Measurements from ENCODE around the gene PRLH.

PRLH gene

GRCh38 chr2:237597196-237598145, 31.1 kb downstream of the PRLH start:
- Histone ChIP-seq H3K36me3 (ENCODE audit: control insufficient read depth in 2 of 2, insufficient read depth in 1 of 2, low read length in 2 of 2) (no peaks in the 10 kb centered on the region), H3K9me3 (ENCODE audit: control insufficient read depth, insufficient read depth, low read depth, low read length) (no peaks in the 10 kb centered on the region), H3K4me1 (ENCODE audit: control insufficient read depth, insufficient read depth, low read length) (peaks cover 7% of the 10 kb centered on the region; the same call in 1 of the 2 replicates), H3K4me3 (ENCODE audit: low read depth, low read length) (no peak overlapping the region), H3K27ac (ENCODE audit: extremely low read depth, low read depth, low read length) (no peak overlapping the region)
- ChIA-PET POLR2A (no interaction called here), CTCF (no interaction called here)
- no peak for TF ChIP-seq ZBTB49 (tag by site-specific recombination; IDR thresholded peaks at IDR 0.05; ENCODE audit: low read depth)
- no peak for TF ChIP-seq GLI2 (tag by site-specific recombination; IDR thresholded peaks at IDR 0.05; ENCODE audit: borderline replicate concordance, low read depth)
- TF ChIP-seq ZNF335 (tag by site-specific recombination; conservative IDR thresholded peaks at IDR 0.05) = 0 out of 2 replicates have a peak, but pooled peaks have one; percentile 26

DNA sequence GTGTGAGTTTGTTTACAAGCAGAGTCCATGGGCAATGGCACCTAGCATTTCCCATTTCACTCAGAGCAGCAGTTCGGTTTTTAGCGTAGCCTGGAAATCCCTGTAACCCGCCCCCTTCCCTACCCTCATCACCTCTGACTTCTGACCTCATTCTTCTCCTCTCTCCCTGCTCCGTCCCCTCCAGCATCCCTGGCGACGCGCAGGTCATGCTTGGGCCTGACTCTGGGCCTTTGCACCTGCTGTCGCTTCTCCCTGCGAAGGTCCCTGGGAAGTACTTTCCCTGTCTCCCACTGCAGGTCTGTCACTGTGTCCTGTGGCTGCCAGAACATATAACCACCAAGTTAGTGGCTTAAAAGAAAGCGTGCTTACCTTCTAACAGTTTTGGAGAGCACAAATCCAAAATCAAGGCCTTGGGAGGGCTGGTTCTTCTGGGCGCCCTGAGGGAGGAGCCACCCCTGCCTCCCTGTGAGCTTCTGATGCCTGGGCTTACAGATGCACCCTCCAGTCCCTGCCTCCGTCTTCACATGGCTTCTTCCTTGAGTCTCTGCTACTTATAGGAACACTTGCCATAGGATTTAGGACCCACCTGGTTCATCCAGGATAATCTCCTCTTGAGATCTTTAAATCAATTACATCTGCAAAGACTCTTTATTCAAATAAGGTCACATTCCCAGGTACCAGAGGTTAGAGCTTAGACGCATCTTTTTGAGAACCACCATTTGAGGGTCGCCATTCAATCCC, 32.3 kb downstream of the PRLH start:
- no peak overlapping the region for H3K4me3 ChIP-seq (ENCODE audit: low read depth, low read length)
- ChIA-PET CTCF (no interaction called here), POLR2A (no interaction called here)
- H3K27ac ChIP-seq (ENCODE audit: extremely low read depth, low read depth, low read length) = no peak overlapping the region
- H3K4me1 ChIP-seq (ENCODE audit: control insufficient read depth, insufficient read depth, low read length) = peaks cover 7% of the 10 kb centered on the region; the same call in 1 of the 2 replicates
- TF ChIP-seq ZNF623 (tag by site-specific recombination; IDR thresholded peaks at IDR 0.05) (peak; percentile 34), ZNF416 (tag by site-specific recombination; IDR thresholded peaks at IDR 0.05) (no peak)
- H3K9me3 ChIP-seq (ENCODE audit: control insufficient read depth, insufficient read depth, low read depth, low read length) = no peaks in the 10 kb centered on the region
- no peaks in the 10 kb centered on the region for H3K36me3 ChIP-seq (ENCODE audit: control insufficient read depth in 2 of 2, insufficient read depth in 1 of 2, low read length in 2 of 2)

- CTCF ChIA-PET = no interaction called here
- Histone ChIP-seq H3K4me1 (ENCODE audit: control insufficient read depth, insufficient read depth, low read length) (peaks cover 7% of the 10 kb centered on the region; the same call in 1 of the 2 replicates), H3K4me3 (ENCODE audit: low read depth, low read length) (no peak overlapping the region)
- TF ChIP-seq ZNF398 (tag by site-specific recombination; IDR thresholded peaks at IDR 0.05) (no peak), ZSCAN23 (tag by site-specific recombination; IDR thresholded peaks at IDR 0.05) (no peak), ATF2 (tag by site-specific recombination; IDR thresholded peaks at IDR 0.05; ENCODE audit: low read depth) (no peak), RBAK (tag by site-specific recombination; IDR thresholded peaks at IDR 0.05) (no peak), ZNF426 (tag by site-specific recombination; IDR thresholded peaks at IDR 0.05) (no peak), ZNF155 (tag by site-specific recombination; IDR thresholded peaks at IDR 0.05) (no peak)
- TF ChIP-seq, protein P1, sequence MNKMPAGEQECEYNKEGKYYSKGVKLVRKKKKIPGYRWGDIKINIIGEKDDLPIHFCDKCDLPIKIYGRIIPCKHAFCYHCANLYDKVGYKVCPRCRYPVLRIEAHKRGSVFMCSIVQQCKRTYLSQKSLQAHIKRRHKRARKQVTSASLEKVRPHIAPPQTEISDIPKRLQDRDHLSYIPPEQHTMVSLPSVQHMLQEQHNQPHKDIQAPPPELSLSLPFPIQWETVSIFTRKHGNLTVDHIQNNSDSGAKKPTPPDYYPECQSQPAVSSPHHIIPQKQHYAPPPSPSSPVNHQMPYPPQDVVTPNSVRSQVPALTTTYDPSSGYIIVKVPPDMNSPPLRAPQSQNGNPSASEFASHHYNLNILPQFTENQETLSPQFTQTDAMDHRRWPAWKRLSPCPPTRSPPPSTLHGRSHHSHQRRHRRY (tag by site-specific recombination; IDR thresholded peaks at IDR 0.05) = no peak
- TF ChIP-seq, protein P2, sequence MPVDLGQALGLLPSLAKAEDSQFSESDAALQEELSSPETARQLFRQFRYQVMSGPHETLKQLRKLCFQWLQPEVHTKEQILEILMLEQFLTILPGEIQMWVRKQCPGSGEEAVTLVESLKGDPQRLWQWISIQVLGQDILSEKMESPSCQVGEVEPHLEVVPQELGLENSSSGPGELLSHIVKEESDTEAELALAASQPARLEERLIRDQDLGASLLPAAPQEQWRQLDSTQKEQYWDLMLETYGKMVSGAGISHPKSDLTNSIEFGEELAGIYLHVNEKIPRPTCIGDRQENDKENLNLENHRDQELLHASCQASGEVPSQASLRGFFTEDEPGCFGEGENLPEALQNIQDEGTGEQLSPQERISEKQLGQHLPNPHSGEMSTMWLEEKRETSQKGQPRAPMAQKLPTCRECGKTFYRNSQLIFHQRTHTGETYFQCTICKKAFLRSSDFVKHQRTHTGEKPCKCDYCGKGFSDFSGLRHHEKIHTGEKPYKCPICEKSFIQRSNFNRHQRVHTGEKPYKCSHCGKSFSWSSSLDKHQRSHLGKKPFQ (tag by site-specific recombination; IDR thresholded peaks at IDR 0.05) = no peak
- TF ChIP-seq, protein P3, sequence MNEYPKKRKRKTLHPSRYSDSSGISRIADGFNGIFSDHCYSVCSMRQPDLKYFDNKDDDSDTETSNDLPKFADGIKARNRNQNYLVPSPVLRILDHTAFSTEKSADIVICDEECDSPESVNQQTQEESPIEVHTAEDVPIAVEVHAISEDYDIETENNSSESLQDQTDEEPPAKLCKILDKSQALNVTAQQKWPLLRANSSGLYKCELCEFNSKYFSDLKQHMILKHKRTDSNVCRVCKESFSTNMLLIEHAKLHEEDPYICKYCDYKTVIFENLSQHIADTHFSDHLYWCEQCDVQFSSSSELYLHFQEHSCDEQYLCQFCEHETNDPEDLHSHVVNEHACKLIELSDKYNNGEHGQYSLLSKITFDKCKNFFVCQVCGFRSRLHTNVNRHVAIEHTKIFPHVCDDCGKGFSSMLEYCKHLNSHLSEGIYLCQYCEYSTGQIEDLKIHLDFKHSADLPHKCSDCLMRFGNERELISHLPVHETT (tag by site-specific recombination; IDR thresholded peaks at IDR 0.05) = no peak
- TF ChIP-seq, protein P4, sequence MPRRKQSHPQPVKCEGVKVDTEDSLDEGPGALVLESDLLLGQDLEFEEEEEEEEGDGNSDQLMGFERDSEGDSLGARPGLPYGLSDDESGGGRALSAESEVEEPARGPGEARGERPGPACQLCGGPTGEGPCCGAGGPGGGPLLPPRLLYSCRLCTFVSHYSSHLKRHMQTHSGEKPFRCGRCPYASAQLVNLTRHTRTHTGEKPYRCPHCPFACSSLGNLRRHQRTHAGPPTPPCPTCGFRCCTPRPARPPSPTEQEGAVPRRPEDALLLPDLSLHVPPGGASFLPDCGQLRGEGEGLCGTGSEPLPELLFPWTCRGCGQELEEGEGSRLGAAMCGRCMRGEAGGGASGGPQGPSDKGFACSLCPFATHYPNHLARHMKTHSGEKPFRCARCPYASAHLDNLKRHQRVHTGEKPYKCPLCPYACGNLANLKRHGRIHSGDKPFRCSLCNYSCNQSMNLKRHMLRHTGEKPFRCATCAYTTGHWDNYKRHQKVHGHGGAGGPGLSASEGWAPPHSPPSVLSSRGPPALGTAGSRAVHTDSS (tag by site-specific recombination; IDR thresholded peaks at IDR 0.05) = no peak
Measured at GRCh38 chr2:237599465-237600110, 33.2 kb downstream of the PRLH start.

More at GRCh38 chr2:237599465-237600110, 33.2 kb downstream of the PRLH start:
- Histone ChIP-seq H3K9me3 (ENCODE audit: control insufficient read depth, insufficient read depth, low read depth, low read length) (no peaks in the 10 kb centered on the region), H3K27ac (ENCODE audit: extremely low read depth, low read depth, low read length) (no peak overlapping the region), H3K36me3 (ENCODE audit: control insufficient read depth in 2 of 2, insufficient read depth in 1 of 2, low read length in 2 of 2) (no peaks in the 10 kb centered on the region)
- POLR2A ChIA-PET = no interaction called here

All from HEK293 (cell line).